CD4-positive, alpha-beta T cell treated with Interleukin-15 for 4 hours (primary cell): ENCODE results near the gene EEF1B2.
"Not testable (repeated sequence)": the region's sequence is repeated elsewhere in the genome, so short reads cannot be mapped to it uniquely, and the experiment has no call there.

Experiments used
- DNase-seq: peaks from one replicate; pipeline ENCODE4 v3.0.0-alpha.2; 2020; ENCODE audit warnings: low spot score

Gene EEF1B2

DNA sequence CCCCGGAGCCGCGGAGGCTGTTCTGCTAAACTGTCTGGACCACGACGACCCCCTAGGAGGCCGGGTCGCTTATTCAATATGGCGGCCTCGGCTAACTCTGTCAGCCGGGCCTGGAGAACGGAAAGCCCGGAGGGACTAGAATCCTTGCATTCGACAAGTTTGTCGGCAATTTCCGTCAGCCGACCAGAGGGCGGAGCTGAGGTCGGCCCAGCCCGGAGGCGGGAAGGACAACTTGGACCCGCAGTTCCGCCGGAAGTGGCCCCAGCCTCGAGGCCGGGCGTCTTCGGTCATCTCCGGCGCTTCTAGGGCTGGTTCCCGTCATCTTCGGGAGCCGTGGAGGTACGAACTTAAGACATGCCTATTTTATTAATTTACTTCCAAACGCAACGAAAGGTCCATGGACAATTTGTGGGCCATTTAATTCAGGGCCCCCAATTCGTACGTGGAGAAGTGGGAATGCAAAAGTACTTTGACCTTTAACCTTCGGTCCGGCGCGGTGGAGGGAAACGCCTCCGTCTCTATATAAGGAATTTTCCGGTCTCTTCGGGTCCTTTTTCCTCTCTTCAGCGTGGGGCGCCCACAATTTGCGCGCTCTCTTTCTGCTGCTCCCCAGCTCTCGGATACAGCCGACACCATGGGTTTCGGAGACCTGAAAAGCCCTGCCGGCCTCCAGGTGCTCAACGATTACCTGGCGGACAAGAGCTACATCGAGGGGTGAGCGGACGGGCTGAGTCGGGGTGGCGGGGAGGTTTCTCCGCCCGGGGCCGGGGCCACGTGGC lies at the start of gene EEF1B2, which contains the start of gene NDUFS1:
Gene EEF1B2, plus strand, starts transcription at position 550 of the 779 bp plus-strand sequence. Its CDS starts 85 bp downstream, at position 635.
Gene NDUFS1, minus strand, starts transcription at position 99 of the 779 bp plus-strand sequence. CDS start 5,766 bp downstream, outside the sequence.
- peak; percentile 97 for DNase-seq

DNA sequence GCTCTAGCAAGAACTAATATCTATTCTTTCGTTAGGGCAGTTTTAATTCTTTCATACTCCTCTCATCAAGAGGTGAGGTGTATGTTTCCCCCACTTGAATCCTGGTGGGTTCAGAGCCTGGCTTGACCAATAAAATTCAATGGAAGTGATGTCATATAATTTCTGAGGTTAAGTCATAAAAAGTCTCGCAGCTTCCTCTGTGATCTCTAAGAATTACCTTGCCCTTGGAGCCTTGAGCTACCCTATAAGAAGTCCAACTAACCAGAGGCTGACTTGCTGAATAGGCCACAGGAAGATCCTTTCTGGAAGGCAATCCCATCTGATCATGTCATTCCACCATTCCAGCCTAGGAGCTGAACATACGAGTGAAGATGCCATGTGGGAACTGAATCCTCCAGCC lies 47.6 kb upstream of the EEF1B2 start:
- DNase-seq = no peak

DNA sequence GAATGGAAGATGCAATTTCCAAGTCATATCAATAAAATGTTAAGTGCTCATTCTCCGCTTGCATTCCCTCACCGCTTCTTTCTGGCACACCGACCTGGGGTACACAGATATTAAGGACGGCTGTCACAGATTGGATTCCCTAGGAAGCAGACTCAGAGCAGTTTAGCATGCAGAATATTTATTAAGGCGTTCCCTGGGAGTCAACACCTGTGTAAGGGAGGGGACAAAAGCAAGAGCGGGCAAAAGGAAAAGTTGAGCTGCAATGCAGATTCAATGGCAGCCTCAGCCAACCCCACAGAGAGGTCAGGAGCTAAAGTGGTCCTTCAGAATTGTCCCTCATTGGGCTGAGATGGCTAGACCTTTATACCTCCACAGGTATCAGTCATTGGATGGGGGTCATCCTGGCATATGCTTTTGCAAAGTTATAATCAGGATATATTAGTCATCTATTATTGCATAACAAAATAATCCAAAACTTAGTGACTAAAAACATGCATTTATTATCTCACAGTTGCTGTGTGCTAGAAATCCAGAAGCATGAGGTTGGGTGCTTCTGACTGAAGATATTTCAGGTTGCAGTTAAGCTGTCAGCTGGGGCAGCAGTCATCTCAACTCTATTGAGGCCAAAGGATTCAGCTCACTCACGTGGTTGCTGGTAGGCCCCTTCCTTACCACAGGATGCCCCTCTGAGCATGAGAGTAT lies 46.7 kb upstream of the EEF1B2 start:
- DNase-seq = no peak

DNA sequence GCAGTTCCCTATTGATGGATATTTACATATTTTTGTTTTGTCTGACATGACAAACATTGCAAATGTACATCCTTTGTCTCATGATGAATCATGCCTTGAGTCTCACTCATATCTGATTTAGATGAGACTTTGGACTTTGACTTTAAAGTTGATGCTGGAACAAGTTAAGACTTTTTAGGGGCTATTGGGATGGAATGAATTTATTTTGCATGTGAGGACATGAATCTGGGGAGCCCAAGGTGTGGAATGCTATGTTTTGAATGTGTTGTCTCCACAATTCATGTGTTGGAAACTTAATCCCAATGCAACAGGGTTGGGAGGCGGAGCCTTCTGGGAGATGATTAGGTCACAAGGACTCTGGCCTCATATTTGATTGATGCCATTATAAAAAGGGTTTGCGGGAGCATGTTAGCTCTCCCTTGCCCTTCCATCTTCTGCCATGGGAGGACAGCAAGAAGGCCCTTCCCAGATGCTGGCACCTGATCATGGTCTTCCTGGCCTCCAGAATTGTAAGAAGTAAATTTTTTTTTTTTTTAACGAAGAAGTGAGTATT lies 44.6 kb upstream of the EEF1B2 start:
- no peak for DNase-seq

DNA sequence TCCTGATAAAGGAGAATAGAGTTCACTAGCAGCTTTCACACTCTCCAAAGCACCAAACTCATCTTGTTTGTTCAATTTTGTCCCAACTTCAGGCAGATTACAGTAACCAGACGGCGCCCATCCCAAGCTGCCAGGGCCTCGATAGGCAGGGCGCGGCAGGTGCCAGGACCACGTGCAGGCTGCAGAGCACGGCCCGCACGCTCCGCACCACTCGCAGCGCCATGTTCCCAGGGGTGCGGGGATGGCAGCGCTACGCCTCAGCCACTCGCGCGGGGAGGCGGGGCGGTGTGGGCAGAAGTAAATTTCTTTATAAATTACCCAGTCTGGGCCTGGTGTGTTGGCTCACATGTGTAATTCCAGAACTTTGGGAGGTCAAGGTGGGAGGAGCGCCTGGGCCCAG lies 43.4 kb upstream of the EEF1B2 start:
- DNase-seq = no peak

DNA sequence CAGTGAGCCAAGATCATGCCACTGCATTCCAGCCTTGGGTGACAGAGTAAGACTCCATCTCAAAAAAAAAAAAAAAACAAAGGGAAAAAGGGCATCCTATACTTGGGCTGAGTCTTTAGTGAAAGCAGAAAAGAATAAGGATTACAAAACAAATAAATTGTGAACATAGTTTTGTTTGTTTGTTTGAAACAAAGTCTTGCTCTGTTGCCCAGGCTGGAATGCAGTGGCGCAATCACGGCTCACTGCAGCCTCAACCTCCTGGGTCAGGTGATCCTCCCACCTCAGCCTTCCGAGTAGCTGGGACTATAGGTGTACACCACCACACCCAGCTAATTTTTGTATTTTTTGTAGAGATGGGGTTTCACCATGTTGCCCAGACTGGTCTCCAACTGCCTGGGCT lies 37.1 kb upstream of the EEF1B2 start:
- not testable (repeated sequence) for DNase-seq

DNA sequence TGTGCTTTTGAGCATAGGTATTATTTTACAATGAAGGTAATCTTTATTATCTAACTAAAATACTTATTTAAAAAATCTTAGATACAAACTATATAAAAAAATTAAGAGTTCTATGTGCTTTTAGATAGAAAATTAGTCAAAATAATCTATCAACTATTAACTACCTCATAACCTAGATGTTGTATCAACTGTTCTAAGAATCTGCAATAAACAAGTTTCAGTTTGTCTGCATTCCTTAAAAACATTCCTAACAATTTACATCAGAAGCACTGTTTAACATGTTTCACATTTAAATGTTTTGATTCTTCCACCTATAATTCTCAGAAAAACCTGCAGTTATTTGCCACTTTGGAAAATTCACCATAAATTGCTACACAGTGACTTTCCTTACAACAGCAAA lies 33.8 kb upstream of the EEF1B2 start:
- no peak for DNase-seq

DNA sequence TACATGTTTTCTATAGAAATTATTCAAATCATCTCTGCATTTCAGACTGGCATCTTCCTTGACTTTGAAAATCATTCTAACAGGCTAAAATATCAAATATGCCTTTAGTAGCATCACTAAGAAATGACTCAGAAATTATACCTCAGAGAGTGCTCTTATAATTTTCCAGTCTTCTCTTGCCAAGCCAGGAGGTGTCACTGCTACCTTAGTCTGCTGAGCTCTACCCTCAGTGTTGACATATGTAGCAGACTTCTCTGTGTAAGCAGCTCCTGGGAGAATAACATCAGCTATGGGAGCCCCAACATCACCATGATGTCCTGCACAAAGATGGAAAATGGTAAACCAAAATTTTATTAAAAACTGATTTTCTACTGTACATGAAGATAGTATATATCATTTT lies 32.0 kb upstream of the EEF1B2 start:
- no peak for DNase-seq

DNA sequence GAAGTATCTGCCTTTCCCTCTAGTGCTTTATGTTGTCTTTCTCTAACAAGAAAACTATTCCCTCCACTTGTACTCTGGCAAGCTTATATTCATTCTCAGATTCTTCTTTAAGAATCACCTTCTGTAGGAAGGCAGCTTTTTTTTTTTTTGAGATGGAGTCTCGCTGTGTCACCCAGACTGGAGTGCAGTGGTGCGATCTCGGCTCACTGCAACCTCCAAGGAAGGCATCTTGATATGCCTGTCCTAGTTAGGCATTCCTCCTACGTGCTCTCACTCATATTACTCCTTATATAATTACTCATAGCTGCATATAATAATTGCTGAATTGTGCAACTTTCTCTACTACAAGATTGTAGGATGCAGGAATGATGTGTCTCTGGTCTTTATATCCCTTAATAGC lies 16.2 kb upstream of the EEF1B2 start:
- DNase-seq = no peak

DNA sequence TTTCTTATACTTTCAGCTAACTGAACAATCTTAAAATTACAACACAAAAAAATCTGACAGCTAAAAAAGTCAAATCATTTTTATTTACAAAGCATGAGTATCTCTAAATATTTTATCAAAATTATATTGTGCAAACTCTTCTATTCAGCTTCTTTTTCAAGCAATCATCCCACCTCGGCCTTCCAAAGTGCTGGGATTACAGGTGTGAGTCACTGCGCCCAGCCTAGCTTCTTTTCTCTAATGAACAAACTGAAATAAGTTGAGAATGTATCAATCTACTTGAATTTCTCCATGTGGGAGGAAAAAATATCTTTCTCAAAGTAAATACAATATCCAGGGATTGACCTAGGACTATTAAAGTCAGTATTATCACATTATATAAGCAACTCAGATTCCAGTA lies 15.3 kb upstream of the EEF1B2 start:
- no peak for DNase-seq

DNA sequence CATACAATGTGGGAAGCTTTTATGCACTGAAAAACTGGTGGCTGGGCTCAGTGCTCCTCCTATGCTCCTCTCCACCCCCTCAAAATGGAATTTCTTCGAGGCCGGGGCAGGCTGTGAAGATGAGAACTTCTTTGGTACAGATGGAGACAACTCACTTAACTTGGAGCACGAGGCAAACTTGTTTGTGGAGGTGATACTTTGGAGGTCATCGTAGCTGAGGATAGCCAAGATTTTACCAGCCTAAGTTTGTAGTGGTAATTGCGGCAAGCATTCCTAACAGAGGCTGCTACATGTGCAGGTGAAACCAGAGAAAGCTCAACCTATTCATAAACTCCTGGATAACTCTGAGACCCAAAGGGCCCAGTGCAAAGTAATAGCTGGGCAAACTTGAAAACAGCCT lies 14.0 kb upstream of the EEF1B2 start:
- no peak for DNase-seq

DNA sequence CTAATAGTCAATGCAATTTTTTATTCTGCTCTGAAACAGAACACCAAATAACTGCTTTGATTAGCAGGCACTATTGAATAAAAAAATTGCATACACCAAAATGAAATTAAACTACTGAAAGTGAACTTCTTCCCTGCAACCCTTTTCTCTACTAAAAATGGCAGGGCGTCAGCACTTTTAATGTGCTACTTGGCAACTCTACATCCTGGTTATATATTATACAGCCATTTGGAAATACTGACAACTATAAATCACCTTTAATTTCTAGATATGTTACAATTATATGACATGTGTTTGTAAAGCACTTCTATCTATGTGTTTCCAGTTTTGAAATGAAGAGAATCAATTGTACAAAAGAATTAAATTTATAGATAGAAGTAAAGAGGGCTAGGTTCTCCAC lies 10.4 kb upstream of the EEF1B2 start:
- no peak for DNase-seq

DNA sequence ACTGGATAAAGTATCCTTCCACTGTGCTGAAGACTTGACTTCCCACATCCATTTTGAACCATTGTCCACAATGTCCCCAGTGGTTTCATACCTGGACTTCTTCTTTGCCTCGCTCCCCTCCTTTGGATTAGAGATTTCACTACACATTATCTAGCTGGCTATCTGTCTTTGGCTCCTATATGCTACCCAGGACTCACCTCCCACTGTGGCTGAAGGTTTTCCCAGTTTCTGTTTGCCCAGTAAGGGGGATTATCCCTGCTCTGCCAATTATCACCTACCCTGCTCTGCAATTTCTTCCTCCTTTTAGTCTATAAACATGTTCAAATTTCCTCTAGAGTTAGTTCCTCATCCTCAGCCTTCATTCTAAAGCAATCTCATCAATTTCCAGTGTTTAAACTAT lies 9.5 kb upstream of the EEF1B2 start:
- DNase-seq = no peak

DNA sequence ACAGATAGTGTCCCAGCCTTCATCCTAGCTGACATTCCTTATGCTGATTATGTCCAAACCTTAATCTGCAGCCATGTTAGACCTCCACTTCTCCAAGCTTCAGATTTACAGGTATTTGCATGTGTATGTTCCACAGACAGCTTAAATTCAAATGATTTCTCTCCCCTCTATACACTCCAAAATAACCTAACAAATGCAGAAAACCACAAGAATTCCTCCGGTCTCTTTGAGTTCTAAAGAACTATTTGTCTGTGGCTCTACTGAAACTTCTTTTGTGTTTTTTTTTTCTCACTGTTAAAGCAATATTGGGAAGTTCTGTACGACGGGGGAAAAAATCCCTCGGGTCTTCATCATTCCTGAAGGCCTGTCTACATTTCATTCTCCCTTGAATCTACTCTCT lies 9.1 kb upstream of the EEF1B2 start:
- no peak for DNase-seq

DNA sequence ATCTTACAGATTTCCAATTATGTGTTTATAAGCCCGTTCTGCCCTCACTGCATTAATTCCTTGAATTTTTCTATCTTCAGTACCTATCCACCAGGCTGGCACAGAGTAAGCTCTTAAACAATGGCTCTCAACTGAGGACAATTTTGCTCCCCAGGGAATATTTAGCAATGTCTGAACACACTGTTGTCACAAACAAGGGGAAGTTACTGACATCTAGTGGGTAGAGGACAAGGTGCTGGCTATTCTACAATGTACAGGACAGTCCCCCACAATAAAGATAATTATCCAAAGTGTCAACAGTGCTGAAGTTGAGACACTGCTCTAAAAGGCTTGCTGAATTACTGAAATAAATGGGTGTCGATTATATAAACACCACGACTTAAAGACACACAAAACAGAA lies 5.5 kb upstream of the EEF1B2 start:
- no peak for DNase-seq

DNA sequence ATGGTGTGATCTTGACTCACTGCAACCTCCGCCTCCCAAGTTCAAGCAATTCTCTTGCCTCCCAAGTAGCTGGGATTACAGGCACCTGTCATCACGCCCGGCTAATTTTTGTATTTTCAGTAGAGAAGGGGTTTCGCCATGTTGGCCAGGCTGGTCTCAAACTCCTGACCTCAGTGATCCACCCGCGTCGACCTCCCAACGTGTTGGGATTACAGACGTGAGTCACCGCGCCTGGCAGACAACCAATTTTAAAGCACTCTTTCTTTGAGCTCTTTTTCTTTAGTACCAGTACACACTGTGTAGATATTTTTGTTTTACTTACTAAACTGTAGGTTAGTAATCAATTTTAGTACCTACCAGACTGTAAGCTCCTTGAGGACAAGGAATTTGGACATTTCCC lies 2.7 kb upstream of the EEF1B2 start:
- not testable (repeated sequence) for DNase-seq

DNA sequence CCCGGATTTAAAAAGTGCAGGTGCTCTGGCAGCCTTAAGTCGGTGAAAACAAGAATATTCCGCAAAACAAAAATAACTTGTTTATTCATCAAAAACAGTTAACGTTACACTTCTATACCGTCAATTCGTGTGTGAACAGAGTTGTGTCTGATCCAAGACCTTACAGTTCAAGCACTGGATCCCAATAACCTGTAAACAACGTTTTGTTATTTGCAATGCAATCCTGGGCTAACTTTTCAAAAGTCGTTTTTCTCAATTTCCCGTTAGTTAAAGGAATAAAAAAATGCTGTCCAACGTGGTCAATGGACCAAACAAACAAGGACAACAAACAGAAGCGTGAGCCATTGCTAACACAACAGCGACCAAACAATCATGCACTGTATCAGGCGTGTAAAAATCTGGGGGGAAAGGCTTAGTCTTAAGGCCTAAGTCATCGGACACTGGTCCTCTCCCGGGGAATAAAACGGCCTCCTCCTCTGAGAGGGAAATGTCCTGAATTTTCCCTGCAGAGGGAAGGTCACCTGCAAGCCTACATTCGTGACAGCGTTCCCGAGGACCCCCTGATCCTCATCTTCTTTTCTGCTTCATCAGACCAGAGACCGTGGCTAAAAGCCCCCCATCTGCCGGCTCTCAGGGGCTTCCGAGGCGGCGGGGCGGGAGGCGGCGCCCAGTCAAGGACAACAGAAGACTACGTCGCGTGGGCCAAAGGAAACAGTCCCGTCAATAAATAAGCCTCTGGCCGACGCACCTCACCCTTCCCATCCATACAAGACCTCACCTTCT lies 941 bp upstream of the EEF1B2 start:
- DNase-seq = no peak

DNA sequence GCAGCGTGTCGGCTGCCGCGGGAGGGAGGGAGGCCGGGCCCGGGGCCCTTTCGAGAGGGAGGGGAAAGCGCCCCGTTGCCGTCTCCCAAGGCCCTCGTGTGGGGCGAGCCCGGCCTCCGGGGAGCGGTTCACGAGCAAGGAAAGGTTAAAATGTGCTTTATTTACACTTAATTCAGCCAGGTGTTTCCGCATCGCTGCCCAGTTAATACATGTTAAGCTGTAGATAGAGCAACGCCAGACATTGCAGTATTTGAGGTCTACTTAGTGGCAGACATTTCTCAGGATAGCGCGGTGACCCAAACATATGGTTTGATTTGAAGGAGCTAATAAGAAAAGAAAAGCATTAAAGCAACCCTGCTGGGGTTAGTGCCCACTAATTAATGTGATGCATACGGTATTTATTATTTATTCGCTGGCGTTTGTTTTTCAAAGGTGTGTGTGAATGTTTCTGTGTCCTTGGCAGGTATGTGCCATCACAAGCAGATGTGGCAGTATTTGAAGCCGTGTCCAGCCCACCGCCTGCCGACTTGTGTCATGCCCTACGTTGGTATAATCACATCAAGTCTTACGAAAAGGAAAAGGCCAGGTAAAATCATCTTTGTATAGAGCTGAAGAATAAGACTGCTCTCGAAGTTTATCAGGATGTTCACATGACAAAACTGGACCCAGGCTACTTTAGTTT lies 571 bp downstream of the EEF1B2 start:
- DNase-seq = no peak

DNA sequence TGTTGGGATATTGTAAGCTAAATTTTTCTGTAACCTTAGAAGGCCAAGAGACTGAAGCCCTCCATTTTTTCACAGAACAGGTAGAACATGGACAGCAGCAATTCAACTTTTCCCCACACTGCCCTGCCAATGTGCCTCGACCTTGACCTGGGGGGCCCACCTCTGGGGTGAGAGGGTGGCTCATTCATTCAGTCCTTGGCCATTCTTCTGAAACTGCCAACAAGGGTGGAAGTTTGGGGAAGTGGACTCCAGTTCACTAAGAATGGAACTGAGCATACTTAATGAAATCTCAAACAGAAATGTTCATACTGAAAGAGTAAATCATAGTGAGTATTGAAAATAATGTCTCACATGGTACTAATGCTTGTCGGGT lies 1.1 kb downstream of the EEF1B2 start:
- no peak for DNase-seq

DNA sequence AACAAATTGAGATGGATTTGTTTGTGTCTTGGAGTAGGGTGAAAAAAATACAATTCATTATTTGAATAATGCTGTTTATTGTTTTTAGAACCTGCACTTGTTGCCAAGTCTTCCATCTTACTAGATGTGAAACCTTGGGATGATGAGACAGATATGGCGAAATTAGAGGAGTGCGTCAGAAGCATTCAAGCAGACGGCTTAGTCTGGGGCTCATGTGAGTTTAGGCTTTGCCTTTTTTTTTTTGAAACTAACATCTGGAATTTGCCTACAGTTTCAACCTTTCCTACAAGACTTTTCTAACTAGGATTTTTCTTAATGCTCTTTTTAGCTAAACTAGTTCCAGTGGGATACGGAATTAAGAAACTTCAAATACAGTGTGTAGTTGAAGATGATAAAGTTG lies 2.7 kb downstream of the EEF1B2 start:
- DNase-seq = not testable (repeated sequence)

DNA sequence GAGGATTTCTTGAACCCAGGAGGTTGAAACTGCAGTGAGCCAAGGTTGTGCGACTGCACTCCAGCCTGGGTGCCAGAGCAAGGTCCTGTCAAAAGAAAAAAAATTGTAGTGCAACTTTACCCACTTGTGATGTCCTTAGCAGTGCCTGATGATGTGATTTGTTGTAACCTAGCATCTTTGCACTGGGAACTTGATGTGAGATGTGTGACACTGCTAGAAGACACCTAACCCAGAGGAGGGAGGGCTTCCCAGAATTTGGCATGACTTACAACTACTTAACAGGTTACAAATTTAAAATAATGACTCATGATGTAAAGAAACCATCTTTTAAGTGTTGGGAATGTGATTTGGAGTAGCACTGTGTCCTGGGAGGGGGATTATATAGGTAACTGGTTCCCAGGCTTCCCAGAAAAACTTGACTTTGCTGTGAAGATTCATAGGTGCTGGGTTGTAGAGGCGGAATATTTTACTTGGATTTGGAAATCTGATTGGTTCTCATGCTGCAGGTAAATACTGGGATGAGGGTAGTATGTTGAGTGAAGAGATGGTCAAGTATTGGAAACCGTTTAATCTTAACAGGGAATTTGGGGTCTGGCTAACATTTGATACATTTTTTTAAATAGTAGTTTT lies 3.7 kb downstream of the EEF1B2 start:
- no peak for DNase-seq
